GM19324 (cell line): ENCODE measurements around the gene ERICH6.
"Not testable (repeated sequence)": the region's sequence is repeated elsewhere in the genome, so short reads cannot be mapped to it uniquely, and the experiment has no call there.

ENCODE experiments used
- ATAC-seq: cut with Tn5 transposase; IDR thresholded peaks from one replicate; pipeline ENCODE4 v1.9.1; 2021; ENCODE audit warnings: mild to moderate bottlenecking, moderate library complexity; ENCODE audit not compliant: unreplicated experiment, low FRiP score

The ERICH6 gene

DNA sequence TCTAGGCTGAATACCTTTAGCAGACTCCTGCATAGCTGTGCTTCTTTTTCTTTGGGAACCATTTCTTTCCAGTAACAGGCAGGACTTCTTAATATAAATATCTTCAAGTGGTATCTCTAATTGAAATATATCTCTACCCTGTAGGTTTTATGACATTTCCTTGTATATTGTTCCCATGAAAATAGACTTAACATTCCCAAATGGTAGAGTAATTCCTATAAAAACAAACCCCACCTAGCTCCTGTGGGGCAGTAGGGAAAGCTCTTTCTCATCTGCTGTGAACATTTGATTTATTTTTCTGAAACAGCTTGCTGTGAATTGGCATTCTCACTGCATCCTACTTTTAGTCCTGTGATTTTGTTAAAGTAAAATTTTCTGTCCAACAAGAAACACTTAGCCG lies 79.8 kb downstream of the ERICH6 start:
- ATAC-seq, result no peak

DNA sequence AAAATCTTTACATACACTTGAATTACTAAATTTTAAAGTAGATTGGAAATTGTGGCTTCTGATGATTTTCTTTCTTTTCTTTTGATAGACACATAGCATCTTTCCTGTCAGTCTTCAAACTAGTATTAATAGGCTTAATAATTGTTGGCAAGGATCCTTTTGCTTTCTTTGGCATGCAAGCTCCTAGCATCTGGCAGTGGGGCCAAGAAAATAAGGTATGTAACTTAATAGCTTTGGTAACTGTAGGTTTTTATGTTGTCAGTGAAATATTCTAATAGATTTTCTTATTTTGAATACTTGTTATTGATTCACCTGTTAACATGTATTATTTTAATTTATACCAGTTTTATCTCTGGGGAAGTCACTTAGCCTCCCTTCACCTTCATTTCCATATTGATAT lies 80.8 kb downstream of the ERICH6 start:
- ATAC-seq, result not testable (repeated sequence)

DNA sequence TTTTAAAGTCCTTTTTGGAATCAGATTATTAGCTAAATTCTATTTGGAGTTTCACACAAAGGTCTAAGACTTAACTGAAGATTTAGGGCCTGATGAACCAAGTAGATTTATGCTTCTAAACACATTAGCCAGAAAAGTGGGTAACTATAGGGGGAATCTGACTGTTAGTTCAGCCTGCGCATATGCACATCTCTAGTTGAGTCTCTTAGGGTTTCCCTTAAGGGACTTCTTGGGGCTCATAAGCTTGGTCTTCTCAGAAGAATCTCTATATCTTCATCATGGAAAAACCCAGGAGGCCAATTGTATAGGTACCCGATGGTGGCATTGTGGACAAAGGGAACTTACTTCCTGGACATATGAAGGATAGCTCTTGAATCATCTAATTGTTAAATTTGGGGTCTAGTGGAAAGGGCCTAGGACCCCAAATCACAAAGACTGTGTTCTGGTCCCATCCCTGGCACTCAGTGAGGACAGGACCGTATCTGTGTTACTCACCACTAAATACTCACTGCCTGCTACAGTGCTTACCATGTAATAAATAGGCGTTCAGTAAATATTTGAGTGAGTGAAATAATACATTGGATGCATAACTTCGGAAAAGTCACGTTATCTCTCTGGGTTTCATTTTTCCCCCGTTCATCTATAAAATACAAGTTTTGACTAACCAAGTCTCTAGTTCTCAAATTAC lies 83.6 kb downstream of the ERICH6 start:
- no peak for ATAC-seq

DNA sequence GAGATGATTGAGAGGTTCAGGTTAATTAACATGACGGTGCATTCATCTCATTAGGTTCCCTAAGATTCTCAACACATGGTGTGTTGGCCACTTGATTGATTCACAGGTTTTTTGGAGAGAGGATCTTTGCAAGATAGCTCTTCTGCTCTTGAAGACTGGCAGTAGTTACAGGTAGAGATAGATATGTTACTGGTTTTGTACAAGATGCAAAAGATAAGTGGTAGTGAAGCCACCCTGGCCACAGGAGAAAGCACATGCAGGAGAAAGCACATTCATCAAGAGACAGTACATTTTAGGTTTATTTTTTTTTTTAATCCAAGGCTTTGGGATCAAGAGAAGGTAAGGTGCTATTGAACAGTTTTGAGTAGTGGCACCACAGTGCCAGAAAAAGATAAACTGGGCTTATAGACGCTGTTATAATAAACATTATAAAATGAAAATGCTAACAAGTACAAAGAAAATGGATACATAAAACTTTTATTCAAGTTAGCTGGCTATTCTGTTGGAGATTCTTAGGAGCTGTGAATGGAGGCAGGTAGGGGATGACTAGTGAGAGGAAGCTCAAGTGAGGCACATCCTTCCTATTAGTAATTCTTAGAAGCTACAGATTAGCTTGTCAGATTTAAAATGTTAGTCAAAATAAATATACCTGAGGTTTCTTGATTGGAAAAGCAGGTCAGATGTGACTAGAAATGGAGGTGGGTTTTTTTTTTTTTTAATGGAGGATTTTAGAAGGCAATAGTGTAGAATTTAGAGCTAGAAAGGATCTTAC lies 89.8 kb downstream of the ERICH6 start:
- no peak for ATAC-seq

DNA sequence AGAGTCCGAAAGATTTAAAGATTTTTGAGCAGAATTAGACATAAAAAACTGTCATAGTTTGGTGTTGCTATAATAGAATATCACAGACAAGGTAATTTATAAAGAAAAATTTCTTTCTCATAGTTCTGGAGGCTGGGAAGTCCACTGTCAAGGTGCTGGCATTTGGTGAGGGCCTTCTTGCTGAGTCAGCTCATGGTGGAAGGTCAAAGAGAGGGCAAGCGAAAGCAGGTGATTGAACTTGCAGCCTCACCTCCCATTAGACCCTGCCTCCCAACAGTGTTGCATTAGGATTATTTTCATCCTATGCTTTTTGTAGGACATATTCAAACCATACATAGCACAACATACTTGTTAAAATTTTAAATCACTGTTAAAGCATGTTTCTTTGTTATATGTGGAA lies 90.7 kb downstream of the ERICH6 start:
- ATAC-seq, result no peak

DNA sequence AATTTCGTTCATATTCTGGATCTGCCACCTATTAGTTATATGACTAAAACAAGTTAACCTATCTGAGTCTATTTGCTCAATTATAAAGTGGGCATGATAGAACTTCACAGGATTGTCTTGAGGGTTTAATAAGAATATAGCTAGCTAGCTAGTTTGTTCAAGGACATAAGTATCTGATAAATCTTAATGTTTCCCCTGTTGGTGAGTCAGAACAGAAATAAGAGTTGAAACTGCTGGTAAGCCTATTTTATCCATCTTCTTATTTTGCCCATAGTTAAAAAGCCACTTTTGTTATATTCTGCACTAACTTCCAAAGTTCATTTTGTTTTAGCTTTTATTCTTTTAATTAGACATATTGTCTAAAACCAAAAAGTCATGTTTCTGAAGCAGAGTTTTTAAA lies 91.2 kb downstream of the ERICH6 start:
- ATAC-seq, result no peak

DNA sequence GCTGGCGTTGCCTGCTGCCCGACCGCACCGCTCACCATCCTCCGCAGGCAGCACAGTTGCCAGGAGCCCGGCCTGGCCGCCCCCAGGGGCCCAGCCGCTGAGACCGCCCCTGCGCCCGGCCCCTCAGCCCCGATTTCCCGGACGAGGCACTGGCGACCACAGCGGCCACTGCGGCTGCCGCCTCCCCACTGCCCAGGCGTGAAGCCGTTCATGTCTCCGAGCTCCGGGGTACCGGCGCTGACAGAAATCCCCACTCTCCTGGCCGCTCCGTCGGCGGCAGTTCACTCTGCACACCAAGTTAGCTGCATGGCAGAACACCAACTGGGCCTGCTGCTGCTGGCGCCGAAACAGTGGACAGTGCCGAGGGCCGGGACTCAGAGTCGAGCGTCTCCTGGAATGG lies 92.1 kb downstream of the ERICH6 start:
- ATAC-seq, result no peak

DNA sequence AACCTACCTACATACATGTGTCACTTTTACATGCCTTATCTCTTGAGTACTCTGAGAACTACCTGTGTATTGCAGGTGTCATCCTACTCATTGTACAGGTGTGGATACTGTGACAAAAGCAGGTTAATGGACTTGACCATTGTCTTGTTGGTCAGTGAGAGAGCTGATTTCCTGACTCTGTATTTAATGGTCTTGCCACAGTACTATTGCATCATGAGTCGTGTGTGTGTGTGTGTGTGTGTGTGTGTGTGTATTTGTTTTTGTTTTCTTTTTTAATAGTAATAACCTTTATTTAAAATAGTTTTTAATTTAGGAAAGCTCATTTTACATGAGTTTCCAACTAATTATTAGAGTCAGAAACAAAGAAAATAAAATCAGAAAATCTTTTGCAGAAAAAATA lies 92.9 kb downstream of the ERICH6 start:
- ATAC-seq, result no peak

DNA sequence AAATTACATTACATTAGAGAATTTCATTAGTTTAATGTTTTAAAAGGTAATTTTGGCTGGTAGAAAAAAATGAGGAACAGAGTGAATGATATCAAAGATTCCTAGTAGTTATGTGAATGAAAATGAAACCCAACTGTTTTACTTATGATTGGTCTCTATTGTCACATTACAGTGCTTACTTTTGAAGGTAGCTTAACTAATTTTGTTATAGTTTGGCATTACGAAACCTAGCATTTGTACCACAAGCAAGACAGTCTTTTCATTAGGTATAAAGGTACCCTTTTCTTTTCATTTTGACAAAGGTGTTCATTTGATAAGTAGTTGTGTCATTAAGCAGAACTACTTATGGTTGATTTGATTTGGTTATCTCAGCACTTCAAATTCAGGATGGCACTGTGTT lies 93.7 kb downstream of the ERICH6 start:
- no peak for ATAC-seq
